ENCODE measurements around the gene OR2T1. TPM values are rescaled to one million over a fixed set of nuclear protein-coding genes. Genes with fewer than 3 reads are reported as not detected.

Gene OR2T1
- total RNA-seq, 6 experiments from 2014 or later = not detected

- no peak for DNase-seq
- no peak overlapping the region for H3K4me3 Mint-ChIP-seq
- no peak overlapping the region for H3K27ac Mint-ChIP-seq
- H3K4me1 Mint-ChIP-seq (ENCODE audit: low read depth) = no peaks in the 10 kb centered on the region
- H3K9me3 Mint-ChIP-seq = peaks cover 68% of the 10 kb centered on the region
- H3K27me3 Mint-ChIP-seq (ENCODE audit: insufficient read depth) = no peaks in the 10 kb centered on the region
- no peaks in the 10 kb centered on the region for H3K36me3 Mint-ChIP-seq (ENCODE audit: low read depth)
- no peak for TF ChIP-seq CTCF (IDR thresholded peaks at IDR 0.05)
Measured at GRCh38 chr1:248373761-248374160, 29.1 kb upstream of the OR2T1 start.

GRCh38 chr1:248375446-248375845 lies 27.4 kb upstream of the OR2T1 start, which contains the start of gene OR2T6:
Gene OR2T6 (plus strand): TSS chr1:248375746. CDS start chr1:248387609, 11,863 bp downstream.
- Mint-ChIP-seq H3K27ac (no peak within 1 kb of the TSS), H3K4me3 (no peak within 1 kb of the TSS), H3K4me1 (ENCODE audit: low read depth) (no peaks in the 10 kb centered on the region), H3K9me3 (peaks cover 62% of the 10 kb centered on the region), H3K27me3 (ENCODE audit: insufficient read depth) (no peaks in the 10 kb centered on the region), H3K36me3 (ENCODE audit: low read depth) (no peaks in the 10 kb centered on the region)
- no peak for TF ChIP-seq CTCF (IDR thresholded peaks at IDR 0.05)
- no peak for DNase-seq

GRCh38 chr1:248376916-248377315 lies 25.9 kb upstream of the OR2T1 start:
- no peaks in the 10 kb centered on the region for H3K4me1 Mint-ChIP-seq (ENCODE audit: low read depth)
- no peak overlapping the region for H3K4me3 Mint-ChIP-seq
- DNase-seq = no peak
- no peak overlapping the region for H3K27ac Mint-ChIP-seq
- no peak for TF ChIP-seq CTCF (IDR thresholded peaks at IDR 0.05)
- H3K9me3 Mint-ChIP-seq = peaks cover 55% of the 10 kb centered on the region
- no peaks in the 10 kb centered on the region for H3K36me3 Mint-ChIP-seq (ENCODE audit: low read depth)
- H3K27me3 Mint-ChIP-seq (ENCODE audit: insufficient read depth) = no peaks in the 10 kb centered on the region

- H3K4me1 Mint-ChIP-seq (ENCODE audit: low read depth) = no peaks in the 10 kb centered on the region
- no peak for TF ChIP-seq CTCF (IDR thresholded peaks at IDR 0.05)
- H3K4me3 Mint-ChIP-seq = no peak overlapping the region
- H3K27me3 Mint-ChIP-seq (ENCODE audit: insufficient read depth) = no peaks in the 10 kb centered on the region
- no peaks in the 10 kb centered on the region for H3K36me3 Mint-ChIP-seq (ENCODE audit: low read depth)
- H3K27ac Mint-ChIP-seq = no peak overlapping the region
- DNase-seq = no peak
- H3K9me3 Mint-ChIP-seq = peaks cover 38% of the 10 kb centered on the region
Measured at GRCh38 chr1:248380854-248381253, 22.0 kb upstream of the OR2T1 start.

- DNase-seq = no peak
- TF ChIP-seq CTCF (IDR thresholded peaks at IDR 0.05) = no peak
- H3K27ac Mint-ChIP-seq = no peak overlapping the region
- no peaks in the 10 kb centered on the region for H3K36me3 Mint-ChIP-seq (ENCODE audit: low read depth)
- H3K9me3 Mint-ChIP-seq = peaks cover 44% of the 10 kb centered on the region
- no peak overlapping the region for H3K4me3 Mint-ChIP-seq
- H3K4me1 Mint-ChIP-seq (ENCODE audit: low read depth) = no peaks in the 10 kb centered on the region
- no peaks in the 10 kb centered on the region for H3K27me3 Mint-ChIP-seq (ENCODE audit: insufficient read depth)
Measured at GRCh38 chr1:248388426-248388825, 14.4 kb upstream of the OR2T1 start.

- Mint-ChIP-seq H3K27me3 (ENCODE audit: insufficient read depth) (peaks cover 3% of the 10 kb centered on the region; the same call in 1 of the 2 replicates), H3K9me3 (peaks cover 59% of the 10 kb centered on the region), H3K4me1 (ENCODE audit: low read depth) (no peaks in the 10 kb centered on the region), H3K36me3 (ENCODE audit: low read depth) (no peaks in the 10 kb centered on the region), H3K27ac (no peak overlapping the region), H3K4me3 (no peak overlapping the region)
- DNase-seq = no peak
- no peak for TF ChIP-seq CTCF (IDR thresholded peaks at IDR 0.05)
Measured at GRCh38 chr1:248393050-248393449, 9.8 kb upstream of the OR2T1 start.
